H1 (cell line): Measurements from ENCODE around the gene PPP1R13B. TPM values are rescaled to one million over a fixed set of nuclear protein-coding genes. Genes with fewer than 3 reads are reported as not detected.

Experiments
- CTCF ChIA-PET: fragments of 300-600 bp; sonication (Branson Sonifier 250); formaldehyde crosslinking; loops from one replicate; lab custom pipeline; 2021; ENCODE audit not compliant: partially characterized antibody; lab: Charles Lee
- POLR2A ChIA-PET: fragments of 300-600 bp; sonication (Branson Sonifier 250); formaldehyde crosslinking; loops from one replicate; lab custom pipeline; 2021; ENCODE audit warnings: inconsistent platforms; ENCODE audit not compliant: partially characterized antibody; lab: Charles Lee
- DNase-seq, 2 experiments: peaks; one replicate each; pipeline versions ENCODE4 v3.0.0 to v3.0.0-alpha.2; 2010 to 2022; ENCODE audit warnings: low spot score in 2 of 2, low read depth in 1 of 2, mixed read lengths in 1 of 2
- FAIRE-seq: peaks from 2 replicates; lab custom pipeline; 2011; peaks lifted over from hg19 to GRCh38; lab: Jason Lieb, UNC
- H2AFZ ChIP-seq: 2 replicates; pipeline ENCODE4 v1.8.1; 2012; ENCODE audit warnings: low read length, inconsistent platforms
- H2AK5ac ChIP-seq: 2 replicates; pipeline ENCODE4 v1.6.1; 2013; ENCODE audit warnings: low read depth, low read length
- H2BK120ac ChIP-seq: replicated peaks from 2 replicates; pipeline ENCODE3; 2013; ENCODE audit warnings: low read depth, low read length, inconsistent platforms
- H2BK12ac ChIP-seq: 2 replicates; pipeline ENCODE4 v1.6.1; 2013; ENCODE audit warnings: low read depth, low read length
- H2BK15ac ChIP-seq: 2 replicates; pipeline ENCODE4 v1.6.1; 2013; ENCODE audit warnings: low read length
- H2BK20ac ChIP-seq: 2 replicates; pipeline ENCODE4 v1.6.1; 2013; ENCODE audit warnings: low read length
- H2BK5ac ChIP-seq: 2 replicates; pipeline ENCODE4 v1.6.1; 2013; ENCODE audit warnings: low read depth, low read length
- H3K14ac ChIP-seq: 2 replicates; pipeline ENCODE4 v1.6.1; 2013; ENCODE audit warnings: inconsistent platforms; ENCODE audit not compliant: insufficient read length
- H3K18ac ChIP-seq: 2 replicates; pipeline ENCODE4 v1.6.1; 2013; ENCODE audit warnings: low read length; ENCODE audit errors: extremely low read depth
- H3K23ac ChIP-seq: 2 replicates; pipeline ENCODE4 v1.6.1; 2013; ENCODE audit warnings: inconsistent platforms; ENCODE audit not compliant: insufficient read length
- H3K23me2 ChIP-seq: 2 replicates; pipeline ENCODE4 v1.6.1; 2013; ENCODE audit warnings: low read depth, low read length
- H3K27ac ChIP-seq: 2 replicates; pipeline ENCODE4 v1.6.1; 2011; ENCODE audit warnings: low read depth, low read length, inconsistent platforms
- H3K27me3 ChIP-seq, 4 experiments: replicated peaks in 1 of 4; 1 replicate in 1 of 4; 2 replicates in 3 of 4; pipeline versions ENCODE4 v1.6.1 to v1.8.1; 2011 to 2013; ENCODE audit warnings: low read length in 3 of 4, mild to moderate bottlenecking in 3 of 4, inconsistent platforms in 2 of 4, mixed read lengths in 2 of 4, moderate library complexity in 1 of 4; ENCODE audit not compliant: control insufficient read depth in 3 of 4, insufficient read depth in 3 of 4; ENCODE audit errors: extremely low read depth in 1 of 4
- H3K36me3 ChIP-seq, 4 experiments: 2 replicates each; pipeline versions ENCODE4 v1.6.1 to v1.8.1; 2011 to 2013; ENCODE audit warnings: mild to moderate bottlenecking in 4 of 4, low read length in 3 of 4, moderate library complexity in 2 of 4, control low read depth in 1 of 4, inconsistent platforms in 1 of 4; ENCODE audit not compliant: insufficient read depth in 4 of 4, control insufficient read depth in 2 of 4
- H3K4ac ChIP-seq: replicated peaks from 2 replicates; pipeline ENCODE3; 2013; ENCODE audit warnings: low read length, low read depth, mixed read lengths, inconsistent platforms; ENCODE audit not compliant: insufficient read length
- H3K4me1 ChIP-seq, 4 experiments: replicated peaks in 1 of 4; 1 replicate in 1 of 4; 2 replicates in 3 of 4; pipeline versions ENCODE4 v1.6.1 to v1.8.1; 2011 to 2013; ENCODE audit warnings: low read length in 3 of 4, inconsistent platforms in 2 of 4, mixed read lengths in 1 of 4; ENCODE audit not compliant: insufficient read depth in 4 of 4, control insufficient read depth in 3 of 4
- H3K4me2 ChIP-seq, 2 experiments: 2 replicates each; pipeline versions ENCODE4 v1.6.1 to v1.8.1; 2011 to 2013; ENCODE audit warnings: low read depth in 2 of 2, low read length in 2 of 2, control low read depth in 1 of 2, inconsistent platforms in 1 of 2, mild to moderate bottlenecking in 1 of 2; ENCODE audit not compliant: insufficient read depth in 1 of 2
- H3K4me3 ChIP-seq, 4 experiments: fragments of 200-600, 300-600 bp in 1 of 4; sonication (generic), shearing (Covaris generic), sonication (Bioruptor Twin) in 1 of 4; 2 replicates each; pipeline versions ENCODE4 v1.5.1 to v1.8.1; 2011 to 2016; ENCODE audit warnings: low read length in 4 of 4, low read depth in 3 of 4, control low read depth in 2 of 4, inconsistent platforms in 2 of 4, mild to moderate bottlenecking in 2 of 4, mixed read lengths in 1 of 4, moderate library complexity in 1 of 4; ENCODE audit not compliant: insufficient read depth in 2 of 4; ENCODE audit errors: extremely low read depth in 1 of 4
- H3K56ac ChIP-seq: replicated peaks from 2 replicates; pipeline ENCODE3; 2013; ENCODE audit warnings: low read depth, mild to moderate bottlenecking, mixed read lengths, low read length, inconsistent platforms; ENCODE audit not compliant: insufficient read length
- H3K79me1 ChIP-seq: 2 replicates; pipeline ENCODE4 v1.6.1; 2013; ENCODE audit warnings: low read depth, low read length, control low read depth
- H3K79me2 ChIP-seq, 2 experiments: 2 replicates each; pipeline versions ENCODE4 v1.6.1 to v1.8.1; 2012 to 2013; ENCODE audit warnings: low read length in 2 of 2, mild to moderate bottlenecking in 2 of 2, inconsistent platforms in 1 of 2; ENCODE audit not compliant: insufficient read depth in 2 of 2, control insufficient read depth in 1 of 2
- H3K9ac ChIP-seq, 4 experiments: replicated peaks in 1 of 4; 1 replicate in 1 of 4; 2 replicates in 3 of 4; pipeline versions ENCODE4 v1.6.1 to v1.8.1; 2011 to 2013; ENCODE audit warnings: low read depth in 3 of 4, low read length in 3 of 4, control low read depth in 2 of 4, mild to moderate bottlenecking in 2 of 4, moderate library complexity in 2 of 4, inconsistent platforms in 1 of 4; ENCODE audit errors: extremely low read depth in 1 of 4
- H3K9me3 ChIP-seq, 2 experiments: 2 replicates each; pipeline versions ENCODE4 v1.6.1 to v1.8.1; 2012 to 2013; ENCODE audit warnings: mild to moderate bottlenecking in 2 of 2, moderate library complexity in 2 of 2, control low read depth in 1 of 2, inconsistent platforms in 1 of 2, low read depth in 1 of 2, low read length in 1 of 2, mixed read lengths in 1 of 2; ENCODE audit not compliant: insufficient read depth in 2 of 2
- H4K20me1 ChIP-seq, 2 experiments: replicated peaks in 1 of 2; 2 replicates each; pipeline versions ENCODE3 to v1.8.1; 2011 to 2013; ENCODE audit warnings: inconsistent platforms in 2 of 2, low read length in 2 of 2, mild to moderate bottlenecking in 1 of 2; ENCODE audit not compliant: insufficient read depth in 2 of 2, control insufficient read depth in 1 of 2
- H4K5ac ChIP-seq: 2 replicates; pipeline ENCODE4 v1.6.1; 2013; ENCODE audit warnings: low read length, low read depth, mixed read lengths, inconsistent platforms; ENCODE audit not compliant: insufficient read length
- H4K8ac ChIP-seq: 2 replicates; pipeline ENCODE4 v1.8.0; 2013; ENCODE audit warnings: mild to moderate bottlenecking, moderate library complexity, low read length, inconsistent platforms; ENCODE audit not compliant: insufficient read depth; ENCODE audit errors: extremely low read depth
- H4K91ac ChIP-seq: replicated peaks from 2 replicates; pipeline ENCODE3; 2013; ENCODE audit warnings: low read length, mixed read lengths, inconsistent platforms; ENCODE audit not compliant: insufficient read length
- ASH2L ChIP-seq: fragments of 200-600, 300-600 bp; sonication (generic); IDR thresholded peaks from one replicate; pipeline ENCODE4 v1.7.1; 2017; ENCODE audit warnings: low read length
- BACH1 ChIP-seq: IDR thresholded peaks from 2 replicates; pipeline ENCODE4 v1.6.1; 2012; ENCODE audit warnings: low read length, improper control_type of control experiment
- BCL11A ChIP-seq, 2 experiments: IDR thresholded peaks; one replicate each; pipeline ENCODE4 v1.6.1; 2011; ENCODE audit warnings: low read depth in 2 of 2, low read length in 2 of 2, mild to moderate bottlenecking in 2 of 2
- CBX5 ChIP-seq: fragments of 300-800, 300-1000 bp; sonication (generic); IDR thresholded peaks from 2 replicates; pipeline ENCODE4 v1.7.1; 2016; ENCODE audit warnings: antibody characterized with exemption, low read length, low read depth
- CREB1 ChIP-seq: IDR thresholded peaks from 2 replicates; pipeline ENCODE4 v1.6.1; 2012; ENCODE audit warnings: inconsistent platforms
- KDM1A ChIP-seq: fragments of 200-600, 300-600 bp; sonication (generic); IDR thresholded peaks from 2 replicates; pipeline ENCODE4 v1.7.1; 2016; ENCODE audit warnings: mild to moderate bottlenecking, low read length, borderline replicate concordance
- KDM4A ChIP-seq: IDR thresholded peaks from one replicate; pipeline ENCODE4 v1.7.1; 2012; ENCODE audit warnings: low read depth, mild to moderate bottlenecking, moderate library complexity, low read length, inconsistent platforms; ENCODE audit not compliant: severe bottlenecking
- MAFK ChIP-seq: IDR thresholded peaks from 2 replicates; pipeline ENCODE4 v1.6.1; 2012; ENCODE audit warnings: low read depth, mild to moderate bottlenecking, improper control_type of control experiment, low read length
- RNF2 ChIP-seq: fragments of 200-900, 300-1000 bp; sonication (generic); IDR thresholded peaks from 2 replicates; pipeline ENCODE4 v1.7.1; 2016; ENCODE audit warnings: borderline replicate concordance, low read depth, mild to moderate bottlenecking, antibody characterized with exemption, low read length; ENCODE audit not compliant: poor library complexity, severe bottlenecking; ENCODE audit errors: missing control alignments
- RXRA ChIP-seq: IDR thresholded peaks from 2 replicates; pipeline ENCODE4 v1.6.1; 2011; ENCODE audit warnings: low read depth, mild to moderate bottlenecking, low read length, moderate library complexity; ENCODE audit not compliant: insufficient read depth
- SP1 ChIP-seq: IDR thresholded peaks from 2 replicates; pipeline ENCODE4 v1.6.1; 2011; ENCODE audit warnings: low read depth, low read length
- WGBS, 2 experiments: shearing (Covaris generic) in 1 of 2; methylation state at CpG; one replicate each; pipeline versions ENCODE4 v1.1.6 to v1.1.7; 2013 to 2015; ENCODE audit warnings: low lambda C conversion rate in 2 of 2, mixed read lengths in 2 of 2, inconsistent platforms in 1 of 2, low coverage in 1 of 2, missing lambda C conversion rate in 1 of 2; ENCODE audit not compliant: insufficient replicate concordance in 2 of 2, insufficient coverage in 1 of 2, insufficient read length in 1 of 2; ENCODE audit errors: extremely low coverage in 1 of 2, missing lambda C conversion rate in 1 of 2; 5-methylcytosine and 5-hydroxymethylcytosine counted together
- polyA plus RNA-seq, 7 experiments: library from polyadenylated mRNA; depleted of rRNA in 3 of 7; stranded (reverse) in 5 of 7; unstranded in 2 of 7; fragments of >200 nt in 5 of 7; fragments of 200-250 nt in 2 of 7; gene quantifications; 1 replicate in 5 of 7; 2 replicates in 1 of 7; 4 replicates in 1 of 7; pipeline versions ENCODE4 v1.2.1 to v1.2.3, GENCODE V29; 2011 to 2013; ENCODE audit warnings: missing spikeins in 2 of 7, mixed read lengths in 2 of 7
- total RNA-seq: library from RNA; stranded (reverse); fragmentation: NEBNext Ultra II Directional; extraction: Animal tissue kit (Norgen Biotek cat#: 25700); gene quantifications from 2 replicates; pipeline ENCODE4 v1.2.1, GENCODE V29; 2021
- TF ChIP-seq, protein P1 (sequence below): IDR thresholded peaks from 2 replicates; pipeline ENCODE4 v1.6.1; 2011; ENCODE audit warnings: low read length, improper control_type of control experiment

PPP1R13B gene
- total and polyA plus RNA-seq, 2 of the 8 experiments (the other 6 are each of a cell fraction or from before 2014, with no cell fraction given): 2.6 to 8.9 TPM

DNA sequence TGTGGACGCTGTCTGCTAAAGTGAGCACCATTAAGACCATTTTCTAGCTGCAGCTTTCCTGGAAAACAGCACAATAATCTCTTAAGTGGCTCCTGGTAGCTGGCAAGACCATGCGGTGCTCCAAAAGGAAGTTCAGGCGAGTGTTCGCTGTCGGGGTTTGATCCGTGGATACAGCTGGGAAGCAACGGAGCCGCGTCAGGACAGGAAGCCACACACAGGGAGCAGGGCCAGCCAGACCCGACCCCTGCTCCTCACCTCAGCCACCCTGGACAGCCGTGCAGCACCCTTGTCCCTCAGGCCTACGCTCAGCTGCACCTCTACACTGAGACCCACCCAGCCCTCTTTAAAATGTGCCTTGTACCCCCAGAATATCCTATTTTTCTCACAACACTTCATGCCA lies 112.4 kb downstream of the PPP1R13B start:
- FAIRE-seq (no peak), DNase-seq (no peak)
- H3K4me2 ChIP-seq: no peak overlapping the region
- WGBS, 2 experiments: 94% methylated on average over 12 of the region's 12 CpGs; no CpG with 5 or more reads in 1 of the 2 experiments
- H3K4ac ChIP-seq: no peak overlapping the region
- ChIA-PET POLR2A (interaction anchor here (1.1 to 1.9 kb wide), 6 partner anchors 9 to 52 kb away, joined by 3 to 9 read pairs (median 6); partner anchors contain the start of genes XRCC3 and ZFYVE21), CTCF (interaction anchor here (0.6 to 2.5 kb wide), 9 partner anchors 10 to 1482 kb away, joined by 3 to 9 read pairs (median 4); no protein-coding TSS in a partner anchor)
- H3K18ac ChIP-seq: no peak overlapping the region
- no peaks in the 10 kb centered on the region; a peak in 3 of 7 replicates for H3K4me1 ChIP-seq
- no peak overlapping the region for H3K14ac ChIP-seq
- no peaks in the 10 kb centered on the region for H3K79me2 ChIP-seq
- no peaks in the 10 kb centered on the region for H3K23me2 ChIP-seq
- peaks cover under 1 to 9% (median 2%) of the 10 kb centered on the region in 4 experiments; a peak in 4 of 8 replicates for H3K36me3 ChIP-seq
- no peak overlapping the region for H3K23ac ChIP-seq
- H2AFZ ChIP-seq: no peak overlapping the region
- no peaks in the 10 kb centered on the region; the same call in 1 of the 2 replicates for H3K79me1 ChIP-seq
- no peak overlapping the region for H2AK5ac ChIP-seq
- no peak overlapping the region for H3K9ac ChIP-seq
- H3K27me3 ChIP-seq: no peaks in the 10 kb centered on the region
- H2BK120ac ChIP-seq: no peak overlapping the region
- no peak overlapping the region for H2BK12ac ChIP-seq
- no peak overlapping the region for H4K5ac ChIP-seq
- H3K9me3 ChIP-seq: no peaks in the 10 kb centered on the region
- no peak overlapping the region for H3K4me3 ChIP-seq
- no peak overlapping the region for H2BK20ac ChIP-seq
- H4K20me1 ChIP-seq: peaks cover 5 to 11% of the 10 kb centered on the region in 2 experiments
- H3K56ac ChIP-seq: no peak overlapping the region
- H4K91ac ChIP-seq: no peak overlapping the region
- H3K27ac ChIP-seq: no peak overlapping the region
- H2BK15ac ChIP-seq: no peak overlapping the region
- no peak overlapping the region for H4K8ac ChIP-seq
- no peak overlapping the region for H2BK5ac ChIP-seq
- TF ChIP-seq RNF2: no peak
- no peak for TF ChIP-seq RXRA
- TF ChIP-seq BACH1: no peak
- no peak for TF ChIP-seq MAFK
- no peak for TF ChIP-seq KDM1A
- no peak for TF ChIP-seq BCL11A (IDR thresholded peaks at IDR 0.05; ENCODE audit: low read depth in 2 of 2, low read length in 2 of 2)
- no peak for TF ChIP-seq SP1
- TF ChIP-seq CREB1: no peak
- no peak for TF ChIP-seq KDM4A
- TF ChIP-seq CBX5: no peak
- TF ChIP-seq ASH2L: no peak
- TF ChIP-seq, protein P1, sequence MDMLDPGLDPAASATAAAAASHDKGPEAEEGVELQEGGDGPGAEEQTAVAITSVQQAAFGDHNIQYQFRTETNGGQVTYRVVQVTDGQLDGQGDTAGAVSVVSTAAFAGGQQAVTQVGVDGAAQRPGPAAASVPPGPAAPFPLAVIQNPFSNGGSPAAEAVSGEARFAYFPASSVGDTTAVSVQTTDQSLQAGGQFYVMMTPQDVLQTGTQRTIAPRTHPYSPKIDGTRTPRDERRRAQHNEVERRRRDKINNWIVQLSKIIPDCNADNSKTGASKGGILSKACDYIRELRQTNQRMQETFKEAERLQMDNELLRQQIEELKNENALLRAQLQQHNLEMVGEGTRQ: no peak
